GM18517 (cell line): ENCODE measurements around the gene HACL1.
A peak's percentile ranks its signal among the peaks of the same experiment; 100 is the strongest.

Experiments
- ATAC-seq: cut with Tn5 transposase; IDR thresholded peaks from one replicate; pipeline ENCODE4 v1.9.1; 2021; ENCODE audit warnings: mild to moderate bottlenecking, moderate library complexity; ENCODE audit not compliant: unreplicated experiment

HACL1 gene

GRCh38 chr3:15601399-15602145 lies at the start of gene HACL1, which contains the start of gene BTD:
HACL1 (minus strand) TSS chr3:15601569; CDS start chr3:15601463, 106 bp downstream.
BTD (plus strand) TSS chr3:15601745; CDS start chr3:15635440, 33,695 bp downstream.
- peak; percentile 92 for ATAC-seq

DNA sequence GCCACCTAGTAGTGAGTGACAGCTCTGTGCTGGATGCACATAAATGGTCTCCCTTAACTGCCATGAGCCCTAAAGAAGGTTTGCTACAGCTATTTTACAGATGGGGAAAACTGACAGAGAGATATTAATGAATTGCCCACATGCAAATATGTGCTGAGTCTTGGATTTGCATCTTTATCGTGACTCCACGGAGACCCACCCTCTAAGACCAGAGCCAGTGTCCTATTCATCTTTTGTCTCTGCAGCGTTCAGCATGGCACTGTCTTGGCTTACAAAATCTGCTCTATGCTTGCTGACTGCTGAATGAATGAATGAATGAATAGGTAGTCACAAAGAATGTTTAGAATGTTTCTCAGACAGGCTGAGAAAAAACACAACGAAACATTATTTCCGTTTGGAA lies 48.5 kb upstream of the HACL1 start:
- no peak for ATAC-seq

GRCh38 chr3:15649341-15649740 lies 48.0 kb upstream of the HACL1 start:
- no peak for ATAC-seq

- peak; percentile 94 for ATAC-seq
Measured at GRCh38 chr3:15647611-15648167, 46.3 kb upstream of the HACL1 start.

DNA sequence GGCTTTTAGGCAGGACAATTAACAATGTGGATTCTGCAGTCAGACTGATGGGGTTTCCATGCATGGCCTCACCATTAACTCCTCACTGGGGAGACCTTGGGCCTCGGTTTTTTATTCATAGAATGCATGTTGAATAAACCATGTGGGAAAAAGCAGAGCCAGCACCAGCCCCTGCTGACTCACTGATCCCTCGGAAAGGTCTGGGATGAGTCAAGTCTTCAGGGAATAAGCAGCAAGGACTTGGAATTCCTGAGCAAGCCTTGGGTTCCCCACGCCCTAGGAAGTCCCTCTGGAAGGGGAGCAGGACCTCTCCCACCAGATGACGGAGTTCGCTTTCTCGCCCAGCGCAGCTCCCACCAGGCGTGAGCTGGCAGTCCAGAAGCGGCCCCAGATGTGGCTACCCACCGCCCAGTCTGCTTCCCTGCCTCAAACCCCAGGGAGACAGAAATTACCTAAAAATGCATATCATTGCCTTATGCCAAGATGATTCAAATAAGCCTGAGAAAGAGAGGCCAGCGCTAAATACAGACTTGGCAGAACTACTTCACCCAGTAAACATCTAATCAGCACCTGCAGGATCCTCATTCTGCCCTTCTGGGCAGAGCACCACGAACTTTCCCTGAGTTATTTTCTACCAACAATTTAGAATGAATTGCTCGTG lies 45.6 kb upstream of the HACL1 start:
- ATAC-seq, result peak; percentile 26

DNA sequence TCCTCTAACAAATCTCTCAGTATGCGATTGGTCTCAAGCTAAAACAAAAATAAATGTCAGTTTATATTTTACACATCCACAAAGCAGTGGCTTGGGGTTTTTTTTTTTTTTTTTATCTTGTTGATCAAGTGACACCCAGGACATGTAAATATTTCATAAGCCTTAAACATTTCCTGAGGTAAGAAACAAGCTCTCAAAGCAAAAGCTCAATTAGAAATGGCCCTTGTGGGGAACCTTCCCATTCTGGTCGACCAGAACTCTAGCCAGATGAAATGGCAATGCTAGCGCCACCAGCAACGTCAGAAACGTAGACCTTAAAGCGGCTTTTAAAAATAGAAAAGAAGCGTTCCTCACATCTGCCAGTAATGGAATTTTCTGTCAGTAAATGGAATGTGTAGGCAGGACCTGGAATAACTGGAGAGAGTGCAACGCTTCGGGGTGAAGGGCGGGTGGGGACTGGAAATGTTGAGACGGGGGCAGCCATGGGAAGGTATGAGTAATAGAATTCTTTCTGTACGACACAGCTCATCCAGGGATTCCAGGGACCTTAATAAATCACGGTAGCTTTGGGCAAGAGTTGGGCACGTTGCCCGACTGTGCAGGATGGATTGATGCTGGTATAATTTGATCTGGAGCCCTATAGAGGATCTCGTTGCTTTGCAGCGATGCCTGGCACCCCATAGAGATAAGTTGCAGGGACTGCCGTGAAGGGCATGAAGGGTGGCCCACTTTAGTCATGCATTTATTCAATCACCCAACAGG lies 44.6 kb upstream of the HACL1 start:
- ATAC-seq, result no peak

GRCh38 chr3:15645246-15645645 lies 43.9 kb upstream of the HACL1 start:
- no peak for ATAC-seq

DNA sequence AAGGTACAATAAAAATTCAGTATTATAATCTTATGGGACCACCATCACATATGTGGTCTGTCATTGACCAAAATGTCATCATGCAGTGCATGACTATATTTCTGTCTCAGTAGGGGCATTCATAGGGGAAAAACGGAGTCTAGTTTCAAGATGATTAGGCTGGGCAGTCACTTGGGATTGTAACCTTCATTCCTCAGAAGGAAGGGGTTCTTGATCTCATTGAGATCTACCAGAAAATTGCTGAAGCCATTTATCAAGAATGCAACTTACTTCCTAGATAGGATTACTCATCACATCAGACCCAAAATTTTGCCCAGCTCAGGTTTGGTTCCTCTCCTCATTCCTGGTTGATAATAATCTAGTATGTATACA lies 37.5 kb upstream of the HACL1 start:
- no peak for ATAC-seq

- no peak for ATAC-seq
Measured at GRCh38 chr3:15638193-15638890, 37.0 kb upstream of the HACL1 start.

DNA sequence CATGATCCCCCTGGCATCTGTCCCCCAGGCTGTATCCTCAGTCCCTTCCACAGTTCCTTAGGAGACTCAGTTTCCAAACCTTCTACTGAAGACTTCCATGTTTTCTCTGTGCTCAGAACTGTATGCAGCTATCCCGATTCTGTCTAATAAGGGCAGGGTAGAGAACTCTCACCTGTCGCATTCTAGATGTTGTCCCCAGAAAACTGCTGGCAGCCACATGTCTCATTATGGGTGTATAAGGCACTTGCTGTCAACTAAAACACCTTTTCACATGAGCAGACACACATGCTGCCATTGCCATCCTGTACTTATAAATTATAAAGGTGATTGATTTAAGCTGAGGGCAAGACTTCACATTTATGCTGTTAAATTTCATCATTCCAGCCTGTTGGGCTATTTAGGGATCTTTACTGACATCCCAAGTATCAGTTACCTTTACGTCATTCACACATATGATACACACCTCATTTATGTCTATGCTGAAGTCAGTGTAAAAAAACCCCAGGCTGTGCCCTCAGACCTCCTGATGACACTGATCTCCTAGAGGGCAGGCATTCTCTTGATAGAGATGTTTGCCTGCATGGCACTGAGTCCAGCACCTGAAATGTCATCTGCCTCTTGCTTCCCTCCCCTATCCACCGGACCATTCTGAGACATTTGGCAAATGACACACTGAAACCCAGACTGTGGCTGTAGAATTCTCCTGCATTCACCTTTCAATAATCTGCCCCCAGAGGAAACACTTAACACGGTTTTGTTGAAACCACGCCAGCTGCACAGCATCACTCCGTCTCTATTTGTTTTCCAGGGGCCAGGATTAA lies 36.0 kb upstream of the HACL1 start:
- ATAC-seq, result no peak

DNA sequence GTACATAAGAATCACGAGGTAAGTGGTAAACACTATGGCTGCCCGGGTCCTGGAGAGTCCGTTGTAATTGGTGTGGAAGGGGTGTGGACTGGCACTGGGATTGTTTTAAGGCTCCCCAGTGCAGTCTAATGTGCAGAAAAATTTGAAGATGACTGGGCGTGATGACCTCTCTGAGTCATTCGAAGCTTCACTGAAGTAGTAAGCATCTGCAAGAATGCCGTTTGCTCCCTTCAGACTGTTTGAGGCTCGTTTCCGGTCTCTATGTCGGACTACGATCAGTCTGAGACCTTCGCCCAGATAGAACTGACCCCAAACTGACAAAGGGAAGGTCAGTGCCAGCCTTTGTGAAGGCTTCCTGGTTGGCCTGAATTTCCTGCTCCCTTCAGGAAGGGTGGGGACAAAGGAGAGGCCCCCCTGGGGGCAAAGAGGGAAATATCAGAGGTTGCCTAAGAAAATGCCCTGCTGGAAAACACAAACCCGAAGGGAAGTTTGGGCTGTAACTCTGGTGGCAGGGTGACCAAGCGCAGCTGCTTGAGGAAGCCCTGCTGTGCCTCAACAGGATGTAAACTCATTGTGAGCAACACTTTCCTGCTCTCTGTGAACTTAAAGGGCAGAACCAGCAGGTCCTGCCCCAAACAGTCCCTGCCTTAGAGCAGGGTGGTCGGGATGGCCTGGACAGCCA lies 34.8 kb upstream of the HACL1 start:
- ATAC-seq, result no peak

GRCh38 chr3:15635121-15635661 lies 33.8 kb upstream of the HACL1 start:
- no peak for ATAC-seq

GRCh38 chr3:15634671-15635070 lies 33.3 kb upstream of the HACL1 start:
- ATAC-seq, result no peak

DNA sequence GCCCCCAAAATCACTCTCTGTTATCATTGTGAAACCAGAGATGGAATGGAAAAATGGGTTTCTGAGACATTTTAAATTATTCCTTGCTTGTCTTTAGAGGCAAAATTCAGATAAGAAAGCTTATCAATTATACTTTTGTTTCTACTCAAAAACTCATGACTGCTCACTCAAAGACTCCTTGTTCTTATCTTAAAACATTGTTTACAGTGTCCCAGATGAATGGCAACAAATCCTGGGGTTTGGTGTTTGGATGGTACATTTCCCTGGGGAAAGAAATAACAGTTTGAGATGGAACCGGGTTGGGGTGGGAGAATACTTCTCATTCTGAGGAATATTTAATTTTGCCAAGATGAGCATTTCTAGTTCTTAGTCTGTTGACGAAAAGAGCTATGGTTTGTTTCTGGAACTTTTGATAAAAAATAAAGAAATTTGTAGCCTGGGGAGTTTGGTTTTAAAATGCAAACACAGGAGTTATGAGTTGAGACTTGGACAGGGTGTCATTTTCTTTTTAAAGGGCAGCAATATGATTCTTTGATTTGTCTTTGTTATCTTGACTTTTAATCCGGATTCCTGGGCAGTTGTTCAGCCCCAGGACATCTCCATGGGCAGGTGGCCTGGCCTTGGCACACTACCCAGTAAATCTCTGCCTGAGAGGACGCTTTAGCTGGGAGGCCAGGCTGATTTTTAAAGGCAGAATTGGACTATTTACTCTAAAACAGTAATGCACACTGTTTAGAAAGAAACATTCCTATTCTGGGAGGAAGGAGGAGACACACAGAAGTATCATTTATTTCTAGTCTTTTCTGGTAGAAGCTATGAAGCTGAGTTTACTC lies 32.6 kb upstream of the HACL1 start:
- no peak for ATAC-seq

- no peak for ATAC-seq
Measured at GRCh38 chr3:15633159-15633558, 31.8 kb upstream of the HACL1 start.

GRCh38 chr3:15632212-15632580 lies 30.8 kb upstream of the HACL1 start:
- no peak for ATAC-seq

DNA sequence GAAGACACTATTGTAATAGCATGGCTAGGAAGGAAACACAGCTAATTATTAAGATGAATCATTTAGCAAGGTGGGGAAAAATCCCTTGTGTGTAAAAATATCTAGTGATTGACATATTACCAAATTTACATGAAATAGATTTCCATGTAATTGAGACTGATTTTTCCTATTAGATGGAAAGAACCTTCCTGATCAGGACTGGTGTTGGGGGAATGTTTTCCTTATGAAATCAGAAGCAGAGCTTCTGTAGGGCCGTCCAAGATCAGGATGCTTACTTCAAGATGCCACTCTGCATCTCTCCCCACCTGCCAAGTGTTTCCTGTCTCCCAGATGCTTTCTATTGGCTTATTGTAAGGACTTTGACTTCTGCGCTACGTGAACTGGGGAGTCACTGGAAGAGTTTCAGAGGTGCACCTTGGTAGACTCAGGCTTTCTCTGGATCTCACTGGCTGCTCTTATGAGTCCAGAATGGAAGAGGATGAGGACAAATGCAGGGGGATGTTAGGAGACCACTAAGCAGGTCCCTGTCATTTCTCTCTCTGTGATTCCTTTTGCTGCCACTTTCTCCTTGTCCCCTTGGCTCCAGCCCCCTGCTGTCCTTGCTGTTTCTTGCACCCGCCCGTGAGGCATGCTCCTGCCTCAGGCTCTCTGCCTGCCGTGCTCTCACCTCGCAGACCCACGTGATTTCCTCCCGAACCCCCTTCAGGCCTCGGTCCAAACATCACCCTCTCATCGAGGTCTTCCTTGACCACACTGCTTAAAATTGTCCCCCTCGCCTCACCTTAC lies 30.2 kb upstream of the HACL1 start:
- no peak for ATAC-seq
